Bladder microvascular endothelial cell (primary cell): ENCODE data around the gene TUBB. TPM values are rescaled to one million over a fixed set of nuclear protein-coding genes. Genes with fewer than 3 reads are reported as not detected.

Experiments
- total RNA-seq: library from RNA; depleted of rRNA; stranded (reverse); fragments of >200 nt; gene quantifications from 2 replicates; pipeline ENCODE4 v1.2.3, GENCODE V29; 2014

The TUBB gene
- 319 and 527 TPM in 2 replicates for total RNA-seq

GRCh38 chr6:30719791-30720737, at the start of gene TUBB:
Gene TUBB, plus strand, starts transcription at chr6:30720352. Its CDS starts 155 bp downstream, at chr6:30720507.

GRCh38 chr6:30672445-30673253, 47.5 kb upstream of the TUBB start, which contains the start of gene DHX16:
Gene DHX16, minus strand, starts transcription at chr6:30673006. Its CDS starts 165 bp downstream, at chr6:30672841.

GRCh38 chr6:30686009-30686907, 33.9 kb upstream of the TUBB start, which contains the start of gene PPP1R18:
Gene PPP1R18, minus strand, starts transcription at chr6:30686645. Its CDS starts 627 bp downstream, at chr6:30686018.

GRCh38 chr6:30690403-30691207, 29.5 kb upstream of the TUBB start, which contains the start of gene NRM:
Gene NRM, minus strand, starts transcription at chr6:30690984. Its CDS starts 10 bp downstream, at chr6:30690974.

GRCh38 chr6:30717129-30717844, 2.9 kb upstream of the TUBB start, which contains the start of gene MDC1:
Gene MDC1, minus strand, starts transcription at chr6:30717281. Its CDS starts 2,106 bp downstream, at chr6:30715175.

GRCh38 chr6:30742316-30743098, 22.4 kb downstream of the TUBB start, which contains the start of gene FLOT1:
Gene FLOT1, minus strand, starts transcription at chr6:30742687. Its CDS starts 498 bp downstream, at chr6:30742189.

GRCh38 chr6:30744054-30744805, 24.1 kb downstream of the TUBB start, which contains the start of gene IER3:
Gene IER3, minus strand, starts transcription at chr6:30744547. Its CDS starts 29 bp downstream, at chr6:30744518.

Other genes with a start within 250 kb of the TUBB start
- gene HLA-E, start 230.8 kb upstream of the TUBB start, total RNA-seq, result 600 and 658 TPM in 2 replicates
- 32.9 and 48.9 TPM in 2 replicates for gene GNL1, start 163.9 kb upstream of the TUBB start, total RNA-seq
- gene PRR3, start 163.1 kb upstream of the TUBB start, total RNA-seq, result 1.3 and 3.2 TPM in 2 replicates
- 29.3 and 71.2 TPM in 2 replicates for gene ABCF1, start 148.9 kb upstream of the TUBB start, total RNA-seq
- 11.5 and 14.7 TPM in 2 replicates for gene PPP1R10, start 103.1 kb upstream of the TUBB start, total RNA-seq
- 25.9 and 46.6 TPM in 2 replicates for gene MRPS18B, start 102.5 kb upstream of the TUBB start, total RNA-seq
- gene ATAT1, start 93.5 kb upstream of the TUBB start, total RNA-seq, result 2.4 and 6.8 TPM in 2 replicates
- gene C6orf136, start 73.2 kb upstream of the TUBB start, total RNA-seq, result 1.8 and 2.5 TPM in 2 replicates
- 34.0 and 45.1 TPM in 2 replicates for gene DHX16, start 47.3 kb upstream of the TUBB start, total RNA-seq
- 47.6 and 53.7 TPM in 2 replicates for gene PPP1R18, start 33.7 kb upstream of the TUBB start, total RNA-seq
- 2.4 and 3.1 TPM in 2 replicates for gene NRM, start 29.4 kb upstream of the TUBB start, total RNA-seq
- 5.0 and 11.0 TPM in 2 replicates for gene MDC1, start 3.1 kb upstream of the TUBB start, total RNA-seq
- gene FLOT1, start 22.3 kb downstream of the TUBB start, total RNA-seq, result 82.2 and 94.0 TPM in 2 replicates
- gene IER3, start 24.2 kb downstream of the TUBB start, total RNA-seq, result 63.0 and 94.9 TPM in 2 replicates
- gene DDR1, start 164.2 kb downstream of the TUBB start, total RNA-seq, result 2.6 and 18.4 TPM in 2 replicates
- 7.6 and 21.7 TPM in 2 replicates for gene GTF2H4, start 187.9 kb downstream of the TUBB start, total RNA-seq
- gene VARS2, start 193.9 kb downstream of the TUBB start, total RNA-seq, result 11.8 and 23.8 TPM in 2 replicates
- 0.16 TPM in 1 of 2 replicates, not detected in the other for gene SFTA2, start 211.8 kb downstream of the TUBB start, total RNA-seq
- gene MUCL3, start 220.6 kb downstream of the TUBB start, total RNA-seq, result not detected in 2 replicates